HG03565 (cell line): ENCODE results near the gene KCTD21.

Experiments
- ATAC-seq: cut with Tn5 transposase; IDR thresholded peaks from one replicate; pipeline ENCODE4 v1.9.1; 2021; ENCODE audit warnings: mild to moderate bottlenecking, moderate library complexity; ENCODE audit not compliant: unreplicated experiment

The KCTD21 gene

DNA sequence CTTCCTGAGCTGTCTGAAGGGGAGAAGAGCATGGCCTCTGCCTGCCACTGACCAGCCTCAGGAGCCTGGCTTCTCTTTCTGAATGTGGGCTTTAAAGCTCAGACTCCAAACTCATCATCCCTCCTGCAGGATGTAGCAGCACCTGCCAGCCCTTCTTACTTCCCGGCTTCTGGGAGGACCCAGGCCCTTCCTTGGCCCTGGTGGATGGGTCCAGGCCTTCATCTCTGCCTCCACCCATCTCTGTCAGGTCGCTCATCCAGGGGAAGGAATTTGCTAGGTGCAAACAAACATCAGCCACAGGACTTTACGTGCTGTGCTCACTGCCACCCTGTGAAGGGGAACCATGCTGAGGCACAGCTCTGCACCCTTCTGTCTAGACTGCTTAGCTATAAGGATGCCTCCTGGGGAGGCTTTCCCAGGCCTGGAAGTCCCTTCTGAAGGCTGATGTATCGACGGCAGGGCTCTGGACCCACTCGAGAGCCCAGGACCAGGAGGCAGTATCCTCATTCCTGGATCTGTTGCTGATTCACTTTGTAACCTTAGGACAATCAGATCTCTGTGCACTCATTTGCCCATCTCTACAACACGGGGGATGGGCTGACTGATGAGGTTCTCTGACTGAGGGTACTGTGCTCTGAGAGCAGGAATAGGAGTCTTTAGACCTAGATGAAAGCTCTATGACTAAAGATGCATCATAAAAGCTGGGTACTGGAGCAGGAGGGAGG, 31.2 kb upstream of the KCTD21 start:
- no peak for ATAC-seq

DNA sequence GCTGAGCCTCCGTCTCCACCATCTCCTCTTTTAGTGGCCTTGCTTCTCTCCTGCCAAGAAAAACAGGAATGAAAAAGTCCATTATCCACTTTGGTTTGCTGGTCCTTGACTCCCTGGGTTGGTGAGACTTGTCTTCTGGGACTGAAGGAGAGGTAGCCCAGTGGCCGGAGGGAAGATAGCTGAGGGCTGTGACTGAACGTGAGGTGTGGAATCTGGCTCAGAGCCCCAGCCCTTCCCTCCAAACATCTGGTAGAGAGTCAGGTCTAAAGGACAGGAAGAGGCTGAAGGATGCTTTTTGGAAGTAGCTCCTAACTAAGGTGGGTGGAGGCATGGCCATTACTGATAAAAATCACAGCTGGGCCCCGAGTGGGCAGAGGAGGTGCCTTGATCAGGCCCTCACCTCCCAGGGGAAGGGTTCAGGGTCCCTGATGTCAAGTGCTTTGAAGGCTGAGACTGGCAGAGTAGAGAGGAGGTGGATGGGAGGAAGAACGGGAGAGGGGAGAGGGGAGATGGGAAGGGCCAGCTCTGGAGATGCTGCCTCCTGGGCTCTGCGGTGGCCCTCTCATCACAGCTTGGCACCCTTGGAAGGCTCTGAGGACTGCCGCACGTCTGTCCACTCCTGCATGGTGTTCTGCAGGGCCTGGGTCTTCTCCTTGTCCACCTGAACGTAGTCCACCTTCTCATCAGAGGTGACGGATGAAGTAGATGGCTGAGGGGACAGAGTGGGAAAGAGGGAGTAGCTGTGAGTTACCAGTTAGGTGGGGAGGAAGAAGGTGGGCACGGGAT, 30.5 kb upstream of the KCTD21 start:
- ATAC-seq, result no peak

- ATAC-seq, result no peak
Observed at GRCh38 chr11:78217650-78218541, 29.5 kb upstream of the KCTD21 start.

- ATAC-seq, result no peak
Observed at GRCh38 chr11:78216571-78217287, 28.3 kb upstream of the KCTD21 start.

- no peak for ATAC-seq
Observed at GRCh38 chr11:78216021-78216420, 27.6 kb upstream of the KCTD21 start.

- no peak for ATAC-seq
Observed at GRCh38 chr11:78214331-78215194, 26.1 kb upstream of the KCTD21 start.

- no peak for ATAC-seq
Observed at GRCh38 chr11:78213526-78214330, 25.3 kb upstream of the KCTD21 start.

GRCh38 chr11:78212586-78213371, 24.4 kb upstream of the KCTD21 start:
- ATAC-seq, result no peak

- no peak for ATAC-seq
Observed at GRCh38 chr11:78211565-78211964, 23.1 kb upstream of the KCTD21 start.

- ATAC-seq, result no peak
Observed at GRCh38 chr11:78210000-78210608, 21.7 kb upstream of the KCTD21 start.

DNA sequence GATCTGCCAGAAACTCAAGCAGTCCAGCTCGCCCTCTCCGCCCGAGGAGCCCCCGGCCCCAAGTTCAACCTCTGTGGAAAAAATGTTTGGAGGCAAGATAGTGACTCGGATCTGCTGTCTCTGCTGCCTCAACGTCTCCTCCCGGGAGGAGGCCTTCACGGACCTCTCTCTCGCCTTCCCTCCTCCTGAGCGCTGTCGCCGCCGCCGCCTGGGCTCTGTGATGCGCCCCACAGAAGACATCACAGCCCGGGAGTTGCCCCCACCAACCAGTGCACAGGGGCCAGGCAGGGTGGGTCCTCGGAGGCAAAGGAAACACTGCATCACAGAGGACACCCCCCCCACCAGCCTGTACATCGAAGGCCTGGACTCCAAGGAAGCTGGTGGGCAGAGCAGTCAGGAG, 21.1 kb upstream of the KCTD21 start:
- no peak for ATAC-seq

- no peak for ATAC-seq
Observed at GRCh38 chr11:78208257-78209165, 20.1 kb upstream of the KCTD21 start.

GRCh38 chr11:78207532-78208256, 19.3 kb upstream of the KCTD21 start:
- ATAC-seq, result no peak

DNA sequence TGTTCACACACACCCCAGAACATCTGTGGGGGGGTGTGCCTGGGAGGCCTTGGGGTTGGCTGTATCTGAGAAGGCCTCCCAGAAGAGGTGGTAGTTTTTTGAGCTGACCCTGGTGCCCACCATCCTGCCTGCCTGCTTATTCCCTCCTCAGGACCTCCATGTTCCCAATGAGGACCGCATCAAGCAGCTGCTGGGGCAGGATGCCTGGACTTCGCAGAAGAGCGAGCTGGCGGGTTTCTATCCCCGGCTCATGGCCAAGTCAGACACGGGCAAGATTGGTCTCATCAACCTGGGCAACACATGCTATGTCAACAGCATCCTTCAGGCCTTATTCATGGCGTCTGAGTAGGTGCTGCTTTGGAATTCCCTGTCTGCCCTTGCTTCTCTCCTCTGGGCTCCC, 17.3 kb upstream of the KCTD21 start:
- no peak for ATAC-seq

DNA sequence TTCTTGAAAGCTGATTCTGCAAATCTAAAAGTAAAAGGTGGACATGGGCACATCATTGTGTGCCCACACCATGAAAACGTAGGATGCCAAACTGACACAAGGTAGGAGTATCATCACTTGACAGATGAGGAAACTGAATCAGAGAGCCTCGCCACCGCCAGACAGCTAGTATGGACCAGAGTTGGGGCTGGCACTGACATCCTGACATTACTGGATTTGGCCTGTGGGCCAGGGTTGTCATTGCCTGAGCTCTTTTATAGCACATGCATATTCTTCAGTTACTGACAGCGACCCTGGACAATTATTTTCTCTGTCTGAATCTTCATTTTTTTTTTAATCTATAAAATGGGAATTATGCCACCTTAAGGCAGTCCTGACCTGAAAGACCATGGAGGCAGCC, 16.8 kb upstream of the KCTD21 start:
- ATAC-seq, result no peak

GRCh38 chr11:78203184-78203583, 14.8 kb upstream of the KCTD21 start:
- ATAC-seq, result no peak
